Peyer's patch (tissue), 4 donors: Measurements from ENCODE around the gene NCL.

Source experiments
- CTCF ChIP-seq, 6 experiments: fragments of 450-650 bp in 4 of 6; fragments of 200-600 bp in 2 of 6; sonication (generic) in 1 of 6; IDR thresholded peaks; one replicate each; pipeline ENCODE4 v1.5.1; 2017 to 2019; ENCODE audit warnings: antibody characterized with exemption in 6 of 6, mild to moderate bottlenecking in 3 of 6, moderate library complexity in 1 of 6
- POLR2A ChIP-seq, 2 donors: fragments of 450-650 bp; IDR thresholded peaks; one replicate each; pipeline ENCODE4 v1.5.1; 2017; ENCODE audit warnings: antibody characterized with exemption in 2 of 2, mild to moderate bottlenecking in 2 of 2, moderate library complexity in 2 of 2

GRCh38 chr2:231489990-231490389 lies 25.7 kb upstream of the NCL start:
- TF ChIP-seq CTCF (IDR thresholded peaks at IDR 0.05) = peak in 1 of 6 experiments; percentile 9
- no peak for TF ChIP-seq POLR2A (IDR thresholded peaks at IDR 0.05)
